K562 (cell line): ENCODE measurements around the gene C16orf96. TPM values are rescaled to one million over a fixed set of nuclear protein-coding genes. Genes with fewer than 3 reads are reported as not detected.
A peak's percentile ranks its signal among the peaks of the same experiment; 100 is the strongest.

Experiments used
- ATAC-seq: fragments of 200-7000 bp; cut with Tn5 transposase; 3 replicates; pipeline ENCODE4 v1.9.1; 2020; ENCODE audit warnings: moderate library complexity
- BruUV-seq: library from RNA; stranded (reverse); fragments of 400-500 nt; replicated peaks from 2 replicates; lab custom pipeline; 2021; lab: Mats Ljungman, UMichigan
- CTCF ChIA-PET: fragments of 300-600 bp; formaldehyde crosslinking; extraction: SDS; loops from one replicate; lab custom pipeline; 2021; ENCODE audit warnings: low intra/inter-chr PET ratio; lab: Yijun Ruan, JAX
- POLR2A ChIA-PET: fragments of 300-600, 350-650 bp; sonication (Branson Sonifier 250); formaldehyde crosslinking; extraction: SDS; loops from one replicate; lab custom pipeline; 2021; ENCODE audit warnings: antibody characterized with exemption, inconsistent platforms; lab: Yijun Ruan, JAX
- DNase-seq, 4 experiments: peaks; one replicate each; pipeline versions ENCODE4 v3.0.0 to v3.0.0-alpha.2; 2011 to 2018; ENCODE audit warnings: low spot score in 3 of 4, mixed read lengths in 3 of 4; ENCODE audit errors: extremely low read depth in 1 of 4
- FAIRE-seq: peaks from 2 replicates; lab custom pipeline; 2011; peaks lifted over from hg19 to GRCh38; lab: Jason Lieb, UNC
- H2AFZ ChIP-seq: 2 replicates; pipeline ENCODE4 v1.6.0; 2011; ENCODE audit warnings: low read depth, low read length, control low read depth, inconsistent platforms
- H3K27ac ChIP-seq: fragments of 200-600 bp; 3 replicates; pipeline ENCODE4 v1.8.0; 2011; ENCODE audit warnings: low read depth, mild to moderate bottlenecking, control low read depth, inconsistent platforms, low read length, moderate library complexity, mixed read lengths; ENCODE audit errors: extremely low read depth
- H3K27me3 ChIP-seq, 2 experiments: fragments of 300-600 bp in 1 of 2; 2 replicates in 1 of 2; 3 replicates in 1 of 2; pipeline versions ENCODE4 v1.6.0 to v1.8.0; 2011; ENCODE audit warnings: inconsistent platforms in 2 of 2, low read length in 2 of 2, mild to moderate bottlenecking in 1 of 2, mixed read lengths in 1 of 2, moderate library complexity in 1 of 2; ENCODE audit not compliant: control insufficient read depth in 2 of 2, insufficient read depth in 2 of 2
- H3K36me3 ChIP-seq: fragments of 300-600 bp; 3 replicates; pipeline ENCODE4 v1.8.0; 2011; ENCODE audit warnings: mild to moderate bottlenecking, low read length, inconsistent platforms; ENCODE audit not compliant: control insufficient read depth, insufficient read depth
- H3K4me1 ChIP-seq, 2 experiments: fragments of 200-600 bp in 1 of 2; replicated peaks in 1 of 2; 2 replicates in 1 of 2; 3 replicates in 1 of 2; pipeline versions ENCODE4 v1.5.1 to v1.8.0; 2011; ENCODE audit warnings: inconsistent platforms in 2 of 2, low read length in 2 of 2, mild to moderate bottlenecking in 1 of 2, mixed read lengths in 1 of 2, moderate library complexity in 1 of 2; ENCODE audit not compliant: control insufficient read depth in 2 of 2, insufficient read depth in 2 of 2
- H3K4me2 ChIP-seq: 2 replicates; pipeline ENCODE4 v1.6.1; 2011; ENCODE audit warnings: low read length, control low read depth, inconsistent platforms, mixed read lengths; ENCODE audit not compliant: insufficient read depth
- H3K4me3 ChIP-seq: fragments of 200-600 bp; sonication (generic), shearing (Covaris generic); 2 replicates; pipeline ENCODE4 v1.5.1; 2016; ENCODE audit warnings: control low read depth, inconsistent platforms
- H3K79me2 ChIP-seq: fragments of 200-600 bp; 3 replicates; pipeline ENCODE4 v1.8.0; 2011; ENCODE audit warnings: low read length, inconsistent platforms; ENCODE audit not compliant: control insufficient read depth, insufficient read depth
- H3K9ac ChIP-seq, 2 experiments: 2 replicates each; pipeline versions ENCODE4 v1.6.0 to v1.6.1; 2011; ENCODE audit warnings: low read depth in 2 of 2, low read length in 2 of 2, control low read depth in 1 of 2, inconsistent platforms in 1 of 2, mild to moderate bottlenecking in 1 of 2, mixed read lengths in 1 of 2; ENCODE audit not compliant: insufficient read depth in 1 of 2
- H3K9me1 ChIP-seq: one replicate; pipeline ENCODE4 v1.6.0; 2011; ENCODE audit warnings: inconsistent platforms, mild to moderate bottlenecking, low read length, moderate library complexity; ENCODE audit not compliant: control insufficient read depth, insufficient read depth
- H3K9me3 ChIP-seq: replicated peaks from 2 replicates; pipeline ENCODE4 v1.5.1; 2011; ENCODE audit warnings: low read depth, low read length, inconsistent platforms; ENCODE audit not compliant: control insufficient read depth, insufficient read depth
- H4K20me1 ChIP-seq: replicated peaks from 2 replicates; pipeline ENCODE4 v1.6.1; 2011; ENCODE audit warnings: low read length, inconsistent platforms, mixed read lengths; ENCODE audit not compliant: control insufficient read depth, insufficient read depth
- RBM34 ChIP-seq: fragments of 200-400 bp; formaldehyde crosslinking; IDR thresholded peaks from 2 replicates; pipeline ENCODE4 v1.6.1; 2018; ENCODE audit warnings: low read length, borderline replicate concordance; ENCODE audit not compliant: insufficient read depth
- TFAM ChIP-seq: fragments of 250-450 bp; sonication (Bioruptor Pico); conservative IDR thresholded peaks from 2 replicates; pipeline ENCODE4 v1.5.0; 2021; ENCODE audit warnings: mild to moderate bottlenecking, moderate library complexity
- WGBS: fragments of 100-300 bp; shearing (Covaris generic); methylation state at CpG from one replicate; pipeline ENCODE4 v1.1.6; 2016; ENCODE audit warnings: low coverage, mixed read lengths; ENCODE audit not compliant: insufficient coverage; ENCODE audit errors: missing lambda C conversion rate; 5-methylcytosine and 5-hydroxymethylcytosine counted together
- in situ Hi-C: fragments of 300-500 bp; cut with MboI; formaldehyde crosslinking; loops from 4 replicates; pipeline ENCODE4 v1.15.0; 2018; ENCODE audit warnings: inconsistent platforms, mixed read lengths
- intact Hi-C: fragments of 100-400 bp; cut with micrococcal nuclease; formaldehyde crosslinking; loops from 2 replicates; pipeline ENCODE4 v1.14.2; 2022
- polyA plus RNA-seq, 8 experiments: library from polyadenylated mRNA; depleted of rRNA in 4 of 8; stranded (reverse) in 5 of 8; unstranded in 3 of 8; fragments of >200 nt; fragmentation: Nextera tagmentation in 2 of 8; fragmentation: Illumina TruSeq in 1 of 8; extraction: Ambion mirVana in 2 of 8; extraction: Trizol in 1 of 8; gene quantifications; 2 replicates each; pipeline versions ENCODE4 v1.2.1 to v1.2.3, GENCODE V29; 2011 to 2014; ENCODE audit warnings: inconsistent platforms in 1 of 8, missing spikeins in 1 of 8
- total RNA-seq, 7 experiments: library from RNA; depleted of rRNA in 6 of 7; stranded (reverse); fragments of >200 nt in 6 of 7; fragmentation: Illumina TruSeq in 2 of 7; extraction: Trizol in 2 of 7; gene quantifications; 2 replicates each; pipeline versions ENCODE4 v1.2.1 to v1.2.3, GENCODE V29; 2011 to 2021; ENCODE audit warnings: low replicate concordance in 1 of 7
- TF ChIP-seq, protein P1 (sequence below), 2 experiments: fragments of 450-650 bp in 1 of 2; sonication (generic) in 1 of 2; formaldehyde crosslinking in 1 of 2; IDR thresholded peaks; 2 replicates each; pipeline versions ENCODE4 v1.7.1 to v1.9.0; 2016 to 2022; ENCODE audit warnings: inconsistent platforms in 1 of 2, mild to moderate bottlenecking in 1 of 2, missing genetic modification reagents in 1 of 2

C16orf96 gene
- total and polyA plus RNA-seq, 9 of the 15 experiments (the other 6 are each of a cell fraction or from before 2014, with no cell fraction given): not detected

DNA sequence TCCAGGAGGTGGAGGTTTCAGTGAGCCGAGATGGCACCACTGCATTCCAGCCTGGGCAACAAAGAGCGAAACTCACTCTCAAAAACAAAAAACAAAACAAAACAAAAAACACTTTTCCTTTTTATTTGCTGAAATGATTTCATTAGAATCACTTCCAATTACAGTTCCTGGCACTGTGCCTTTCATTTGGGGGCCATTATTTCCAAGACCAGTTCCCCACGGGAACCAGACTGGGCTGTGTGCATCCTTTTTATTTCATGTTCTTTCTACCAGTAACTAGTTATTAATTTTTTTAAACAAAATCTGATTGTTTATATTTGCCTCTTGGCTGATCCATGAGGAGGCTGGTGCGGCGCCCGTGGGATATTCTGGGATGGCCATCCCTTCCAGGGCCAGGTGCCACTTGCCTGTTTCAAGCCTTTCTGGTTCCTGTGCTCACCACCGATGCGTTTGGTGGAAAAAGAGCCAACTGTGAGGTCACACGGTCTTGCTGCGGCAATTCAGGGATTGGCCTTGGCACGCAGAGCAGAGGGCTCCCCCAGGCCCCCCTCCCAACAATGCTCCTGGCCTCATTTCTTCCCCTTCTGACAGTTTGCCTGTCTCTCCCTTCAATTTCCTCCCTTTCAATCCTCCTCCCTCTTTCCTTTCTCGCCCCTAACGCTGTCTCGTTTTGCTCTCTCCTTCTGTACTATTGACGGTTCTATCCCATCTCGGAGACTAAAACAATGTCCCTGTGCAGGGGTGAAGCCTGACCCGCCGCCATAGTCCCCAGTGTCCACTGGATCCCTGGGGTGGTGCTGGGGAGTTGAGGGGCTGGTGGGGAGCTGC is 45.1 kb downstream of the C16orf96 start:
- no peak for DNase-seq

More for the DNA sequence above, 45.1 kb downstream of the C16orf96 start:
- Histone ChIP-seq H3K4me2 (no peak overlapping the region), H3K9ac (peak overlapping the region in 1 of 2 experiments; percentile 26; a peak in 1 of 4 replicates), H3K27ac (no peak overlapping the region), H3K36me3 (no peaks in the 10 kb centered on the region), H3K9me1 (no peaks in the 10 kb centered on the region), H3K79me2 (no peaks in the 10 kb centered on the region), H3K27me3 (peaks cover 57 to 74% of the 10 kb centered on the region in 2 experiments), H3K4me1 (peaks cover 3 to 20% of the 10 kb centered on the region in 2 experiments; a peak in 3 of 5 replicates), H3K9me3 (no peaks in the 10 kb centered on the region), H4K20me1 (peaks cover 5% of the 10 kb centered on the region), H2AFZ (no peak overlapping the region), H3K4me3 (no peak overlapping the region)
- POLR2A ChIA-PET: no interaction called here
- TF ChIP-seq, protein P1, sequence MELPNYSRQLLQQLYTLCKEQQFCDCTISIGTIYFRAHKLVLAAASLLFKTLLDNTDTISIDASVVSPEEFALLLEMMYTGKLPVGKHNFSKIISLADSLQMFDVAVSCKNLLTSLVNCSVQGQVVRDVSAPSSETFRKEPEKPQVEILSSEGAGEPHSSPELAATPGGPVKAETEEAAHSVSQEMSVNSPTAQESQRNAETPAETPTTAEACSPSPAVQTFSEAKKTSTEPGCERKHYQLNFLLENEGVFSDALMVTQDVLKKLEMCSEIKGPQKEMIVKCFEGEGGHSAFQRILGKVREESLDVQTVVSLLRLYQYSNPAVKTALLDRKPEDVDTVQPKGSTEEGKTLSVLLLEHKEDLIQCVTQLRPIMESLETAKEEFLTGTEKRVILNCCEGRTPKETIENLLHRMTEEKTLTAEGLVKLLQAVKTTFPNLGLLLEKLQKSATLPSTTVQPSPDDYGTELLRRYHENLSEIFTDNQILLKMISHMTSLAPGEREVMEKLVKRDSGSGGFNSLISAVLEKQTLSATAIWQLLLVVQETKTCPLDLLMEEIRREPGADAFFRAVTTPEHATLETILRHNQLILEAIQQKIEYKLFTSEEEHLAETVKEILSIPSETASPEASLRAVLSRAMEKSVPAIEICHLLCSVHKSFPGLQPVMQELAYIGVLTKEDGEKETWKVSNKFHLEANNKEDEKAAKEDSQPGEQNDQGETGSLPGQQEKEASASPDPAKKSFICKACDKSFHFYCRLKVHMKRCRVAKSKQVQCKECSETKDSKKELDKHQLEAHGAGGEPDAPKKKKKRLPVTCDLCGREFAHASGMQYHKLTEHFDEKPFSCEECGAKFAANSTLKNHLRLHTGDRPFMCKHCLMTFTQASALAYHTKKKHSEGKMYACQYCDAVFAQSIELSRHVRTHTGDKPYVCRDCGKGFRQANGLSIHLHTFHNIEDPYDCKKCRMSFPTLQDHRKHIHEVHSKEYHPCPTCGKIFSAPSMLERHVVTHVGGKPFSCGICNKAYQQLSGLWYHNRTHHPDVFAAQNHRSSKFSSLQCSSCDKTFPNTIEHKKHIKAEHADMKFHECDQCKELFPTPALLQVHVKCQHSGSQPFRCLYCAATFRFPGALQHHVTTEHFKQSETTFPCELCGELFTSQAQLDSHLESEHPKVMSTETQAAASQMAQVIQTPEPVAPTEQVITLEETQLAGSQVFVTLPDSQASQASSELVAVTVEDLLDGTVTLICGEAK (IDR thresholded peaks at IDR 0.05): no peak
- TF ChIP-seq, protein P1 (CRISPR knock-in tag; IDR thresholded peaks at IDR 0.05): no peak
- no peak for TF ChIP-seq RBM34
- TF ChIP-seq TFAM (CRISPR knock-in tag): no peak
- BruUV-seq: no TSS peak
- ATAC-seq (no peak), FAIRE-seq (no peak)
- CTCF ChIA-PET: no interaction called here
- 2% methylated on average over 18 of the region's 18 CpGs for WGBS
- in situ Hi-C loops (no loop called here), intact Hi-C loops (no loop called here)
